GM18505 (cell line): ENCODE measurements around the gene ANKRD23.
"Not testable (repeated sequence)": the region's sequence is repeated elsewhere in the genome, so short reads cannot be mapped to it uniquely, and the experiment has no call there.

Experiments
- ATAC-seq: cut with Tn5 transposase; IDR thresholded peaks from one replicate; pipeline ENCODE4 v1.9.1; 2021; ENCODE audit not compliant: unreplicated experiment
- POLR2A ChIP-seq: IDR thresholded peaks from 4 replicates; pipeline ENCODE4 v1.6.1; 2011; ENCODE audit warnings: borderline replicate concordance; ENCODE audit not compliant: insufficient read depth, insufficient read length; ENCODE audit errors: extremely low read depth

The ANKRD23 gene

DNA sequence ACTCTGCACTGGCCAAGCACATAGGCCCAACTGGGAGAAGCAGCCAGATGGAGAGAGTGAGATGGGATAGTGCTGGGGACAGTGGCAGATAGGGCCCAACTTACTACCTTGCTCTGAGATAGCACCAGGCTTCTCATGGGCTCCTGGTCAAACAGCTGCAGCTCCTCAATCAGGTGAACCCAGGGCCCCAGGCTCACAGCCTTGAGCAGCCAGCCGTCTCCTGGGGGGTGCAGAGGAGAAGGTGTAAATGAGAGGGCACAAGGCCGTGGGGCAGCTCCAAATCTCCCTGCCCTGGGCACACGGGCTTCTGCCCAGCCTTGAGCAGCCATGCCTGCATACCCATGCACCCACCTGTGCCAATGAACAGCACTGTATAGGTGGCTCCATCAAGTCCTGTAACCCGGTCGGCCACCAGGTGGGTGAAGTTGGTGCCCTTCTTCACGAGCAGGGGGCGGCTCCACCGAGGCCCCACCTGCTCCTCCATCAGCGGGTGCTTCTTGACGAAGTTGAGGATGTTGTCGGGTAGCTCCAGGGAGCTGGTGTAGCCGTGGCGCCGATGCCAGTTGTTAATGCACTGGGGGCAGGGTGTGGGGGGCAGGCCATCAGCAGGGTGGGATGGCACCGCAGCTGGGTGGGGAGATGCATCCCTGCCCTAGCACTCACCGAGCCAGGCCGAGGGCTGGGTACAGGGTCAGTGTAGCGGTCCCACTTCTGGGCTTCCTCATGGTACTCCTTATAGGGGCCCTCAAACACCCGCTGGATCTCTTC, 19.9 kb upstream of the ANKRD23 start:
- no peak for ATAC-seq
- TF ChIP-seq POLR2A: no peak

DNA sequence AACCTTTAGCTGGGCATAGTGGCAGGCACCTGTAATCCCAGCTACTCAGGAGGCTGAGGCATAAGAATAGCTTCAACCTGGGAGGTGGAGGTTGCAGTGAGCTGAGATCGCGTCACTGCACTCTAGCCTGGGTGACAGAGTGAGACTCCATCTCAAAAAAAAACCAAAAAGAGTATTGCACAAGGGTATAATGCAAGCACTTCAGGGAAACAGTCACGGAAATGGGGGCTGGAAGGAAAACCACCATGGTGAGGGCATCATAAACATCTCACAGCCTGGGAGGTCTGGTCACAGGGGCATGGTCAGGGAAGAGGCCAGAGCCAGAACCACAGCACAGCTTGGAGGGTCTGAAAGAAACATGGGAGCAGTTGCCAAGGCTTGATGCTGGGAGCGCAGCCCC, 19.2 kb upstream of the ANKRD23 start:
- not testable (repeated sequence) for ATAC-seq

DNA sequence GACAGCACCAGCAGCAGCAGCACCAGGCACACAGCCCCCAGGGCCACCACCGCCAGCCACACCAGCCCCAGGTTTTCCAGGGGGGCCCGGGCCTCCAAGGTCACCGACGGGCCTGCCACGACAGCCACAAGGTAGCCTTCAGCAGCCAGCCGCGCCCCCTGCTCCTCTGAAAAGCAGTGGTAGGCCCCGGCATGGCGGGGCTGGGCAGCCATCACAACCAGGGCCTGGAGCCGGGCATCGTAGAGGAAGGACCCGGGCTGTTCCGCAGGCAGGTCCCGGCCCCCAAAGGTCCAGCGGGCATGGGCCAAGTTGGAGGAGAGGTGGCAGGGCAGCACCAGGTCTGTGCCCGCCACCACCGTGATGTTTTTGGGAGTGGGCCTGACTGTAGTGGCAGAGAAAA, 17.3 kb upstream of the ANKRD23 start:
- TF ChIP-seq POLR2A: no peak
- no peak for ATAC-seq

DNA sequence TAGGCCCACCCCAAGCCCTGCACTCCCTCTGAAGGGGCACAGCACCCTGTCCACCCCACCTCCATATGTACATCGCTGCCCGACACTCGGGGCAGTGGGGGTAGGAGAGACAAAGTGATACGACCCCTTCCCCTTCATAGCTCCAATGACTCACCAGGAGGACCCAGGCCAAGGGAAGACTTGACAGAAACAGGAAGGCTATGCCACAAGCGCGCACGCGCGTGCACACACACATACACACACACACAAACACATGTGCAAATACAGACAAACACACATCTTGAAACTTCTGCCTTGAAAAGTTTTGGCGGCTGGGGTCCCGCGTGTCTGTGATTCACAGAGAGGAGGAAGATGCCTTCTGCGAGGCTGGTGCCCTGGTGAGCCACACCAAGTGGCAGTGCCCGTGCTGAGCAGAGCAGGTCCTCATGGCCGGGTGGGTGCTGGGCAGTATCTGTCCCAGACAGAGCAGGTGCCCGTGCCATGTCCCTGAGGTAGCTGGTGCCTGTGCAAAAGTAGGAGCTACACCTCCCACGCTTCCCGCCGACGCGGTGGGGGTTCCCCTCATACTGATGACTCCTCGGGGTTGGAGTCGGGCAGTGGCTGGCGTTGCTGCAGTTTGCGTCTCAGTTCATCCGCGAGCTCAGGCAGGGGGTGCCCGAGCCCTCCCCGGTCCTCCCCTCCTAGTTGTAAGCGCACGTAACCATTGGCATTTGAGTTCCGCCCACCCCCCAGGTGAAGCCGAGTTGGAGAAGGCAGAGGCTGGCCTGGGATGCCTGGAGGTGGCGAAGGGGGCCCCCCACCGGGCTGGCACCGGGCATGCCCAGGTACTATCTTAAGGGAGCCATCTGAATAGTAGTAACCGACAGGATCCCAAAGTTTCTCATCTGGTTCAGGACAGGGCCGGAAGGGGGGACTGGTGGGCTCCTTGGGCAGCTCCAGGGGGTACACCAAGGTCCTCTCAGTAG, 16.5 kb upstream of the ANKRD23 start:
- ATAC-seq: no peak

DNA sequence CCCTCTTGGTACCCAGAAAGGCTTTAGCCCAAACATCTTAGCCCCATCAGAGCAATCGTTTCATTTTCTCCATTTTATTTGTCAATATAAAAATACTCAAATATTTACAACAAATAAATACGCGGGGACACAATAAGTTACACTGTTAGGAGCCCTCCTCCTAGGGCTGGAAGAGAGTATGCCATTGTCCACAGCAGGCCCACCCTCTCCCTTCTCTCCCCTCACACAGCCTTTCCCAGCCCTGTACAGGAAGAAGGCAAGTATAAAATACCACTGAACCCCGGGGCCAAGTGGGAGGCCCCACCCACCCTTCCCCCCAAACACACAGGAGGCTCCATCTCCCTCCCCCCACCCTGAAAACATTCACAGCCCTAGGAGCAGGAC, 15.9 kb upstream of the ANKRD23 start:
- no peak for ATAC-seq
- TF ChIP-seq POLR2A: no peak

More for the DNA sequence above, 16.5 kb upstream of the ANKRD23 start:
- no peak for TF ChIP-seq POLR2A

DNA sequence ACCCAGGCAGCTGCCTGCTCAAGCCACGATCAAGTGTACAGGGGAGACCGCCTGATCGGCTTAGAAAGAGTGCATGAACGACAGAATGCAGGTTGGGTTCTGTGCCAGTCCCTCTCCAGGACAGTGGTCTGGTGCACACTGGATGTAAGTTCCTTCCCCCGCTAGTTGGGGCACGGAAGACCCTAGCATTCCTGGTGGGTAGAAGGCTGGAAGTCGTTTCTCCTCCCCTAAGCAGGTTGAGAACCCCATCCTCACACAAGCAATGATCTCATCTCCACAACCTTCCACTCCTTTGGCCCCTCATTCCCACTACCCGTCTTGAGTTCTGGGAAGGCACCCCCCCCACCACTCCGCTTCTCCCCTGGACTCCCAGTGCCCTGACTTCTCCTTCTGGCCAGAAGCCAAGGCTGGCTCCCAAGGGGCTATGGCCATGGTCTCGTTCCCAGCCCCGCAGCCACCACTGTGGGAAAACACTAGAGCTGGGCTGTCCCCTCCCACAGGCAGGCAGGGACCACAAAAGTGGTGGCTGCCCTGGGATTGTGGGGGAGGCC, 15.4 kb upstream of the ANKRD23 start:
- no peak for ATAC-seq
- TF ChIP-seq POLR2A: no peak

DNA sequence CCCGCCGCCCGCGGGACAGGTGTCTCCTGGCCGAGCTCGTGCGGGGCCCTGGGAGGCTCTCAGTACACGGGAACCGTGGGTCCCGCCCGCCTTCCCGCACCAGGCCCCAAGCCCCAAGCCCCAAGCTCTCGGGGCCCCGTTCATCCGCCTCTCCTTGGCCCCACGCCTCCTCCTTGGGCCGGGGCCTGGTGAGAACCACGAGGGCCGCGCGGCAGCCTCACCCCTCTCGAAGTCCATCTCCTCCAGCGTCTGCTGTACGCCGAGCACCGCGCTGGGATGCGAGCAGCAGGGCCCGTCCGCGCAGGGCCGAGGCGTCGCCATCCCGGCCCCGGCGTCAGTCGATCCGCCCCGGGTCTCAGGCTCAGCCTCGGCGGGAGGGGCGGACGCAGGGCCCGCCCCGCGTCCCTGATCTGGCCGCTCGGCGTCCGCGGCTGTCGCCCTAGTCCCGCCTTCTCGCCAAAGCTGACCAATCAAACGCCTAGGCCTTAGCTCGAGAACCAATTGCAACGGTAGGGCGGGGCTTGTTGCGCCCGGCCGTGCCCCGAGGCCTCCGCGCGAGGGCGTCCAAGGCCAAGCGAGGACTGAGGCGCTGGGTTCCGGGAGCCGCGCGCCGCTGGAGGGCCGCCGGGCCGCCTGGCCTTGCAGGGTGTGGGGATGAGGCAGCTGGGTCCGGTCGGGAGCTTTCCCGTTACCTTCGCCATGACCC, 14.0 kb upstream of the ANKRD23 start, which contains the start of gene ANKRD39:
Gene ANKRD39, minus strand, starts transcription at position 350 of the 706 bp plus-strand sequence. Its CDS starts 29 bp downstream, at position 321.
- peak; percentile 94 for ATAC-seq
- peak; percentile 88 for TF ChIP-seq POLR2A

DNA sequence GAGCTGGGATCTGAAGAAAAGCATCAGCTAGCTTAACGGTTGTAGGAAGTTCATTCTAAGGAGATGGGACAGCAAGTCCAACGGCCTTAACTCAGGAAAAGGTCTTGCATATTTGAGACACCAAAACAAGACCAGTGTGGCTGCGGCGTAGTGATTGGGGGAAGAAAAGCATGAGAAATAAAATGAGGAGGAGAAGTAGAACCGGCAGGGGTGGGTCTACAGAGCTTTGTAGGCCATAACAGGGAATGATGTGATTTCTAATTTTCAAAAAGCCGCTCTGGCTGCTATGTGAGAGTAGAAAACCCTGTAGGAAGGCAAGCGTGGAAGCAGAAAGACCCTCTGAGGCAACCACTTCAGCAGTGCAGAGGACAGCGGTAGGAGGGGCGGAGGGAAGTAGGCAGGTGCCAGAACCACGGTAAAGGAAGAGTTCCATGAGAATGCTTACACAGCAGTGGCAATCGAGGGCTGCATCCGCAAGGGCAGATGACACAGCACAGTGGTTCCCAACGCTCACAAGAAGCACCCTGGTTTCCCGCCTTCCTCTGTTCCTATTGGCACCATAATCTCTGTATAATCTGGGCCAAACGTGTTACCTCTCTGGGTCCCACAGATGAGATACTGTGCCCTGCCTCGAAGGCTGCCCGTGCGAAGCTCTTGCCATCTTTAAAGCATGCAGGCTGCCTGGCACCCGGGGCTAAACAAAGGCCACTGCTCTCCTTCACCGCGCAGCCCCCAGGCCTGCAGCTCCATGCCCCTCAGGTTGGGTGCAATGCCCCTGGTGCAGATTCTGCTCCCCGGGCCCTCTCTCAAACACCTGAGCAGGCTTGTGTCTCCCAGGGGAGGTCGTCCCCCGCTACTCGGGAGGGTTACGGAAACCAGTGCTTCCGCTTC, 13.2 kb upstream of the ANKRD23 start:
- no peak for ATAC-seq
- TF ChIP-seq POLR2A: no peak

DNA sequence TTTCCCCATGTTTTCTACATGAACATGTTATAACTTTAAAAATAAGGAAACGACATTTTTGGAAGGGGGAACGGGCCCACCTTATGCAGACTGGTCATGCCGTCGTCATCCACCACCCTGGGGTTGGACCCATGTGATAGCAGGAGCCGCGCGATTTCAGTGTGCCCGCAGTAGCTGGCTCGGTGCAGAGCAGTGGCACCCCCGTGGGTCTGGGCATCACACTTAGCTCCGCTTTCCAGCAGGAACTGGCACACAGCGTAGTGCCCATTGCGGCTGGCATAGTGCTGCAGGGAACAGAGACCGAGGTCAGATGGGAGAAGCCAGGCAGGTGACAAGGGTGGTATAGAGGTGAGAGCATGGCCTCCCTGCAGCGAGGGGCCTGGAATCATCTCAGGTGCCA, 9.5 kb upstream of the ANKRD23 start:
- ATAC-seq: no peak
- TF ChIP-seq POLR2A: no peak

DNA sequence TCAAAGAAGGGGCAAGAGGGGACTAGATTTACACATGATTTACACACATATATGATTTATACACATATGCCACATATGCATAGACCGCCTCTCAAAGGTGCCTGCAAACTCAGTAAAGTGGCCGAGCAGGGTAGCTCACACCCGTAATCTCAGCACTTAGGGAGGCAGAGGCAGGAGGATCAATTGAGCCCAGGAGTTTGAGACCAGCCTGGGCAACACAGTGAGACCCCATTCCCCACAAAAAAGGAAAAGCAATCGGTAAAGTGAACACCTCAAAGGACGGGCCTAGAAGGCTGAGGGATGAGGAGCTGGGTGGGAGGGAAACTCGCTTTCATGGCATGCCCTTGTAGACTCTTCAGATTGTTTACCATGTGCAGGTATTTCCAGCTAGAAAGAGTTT, 8.8 kb upstream of the ANKRD23 start:
- no peak for ATAC-seq
- TF ChIP-seq POLR2A: no peak

DNA sequence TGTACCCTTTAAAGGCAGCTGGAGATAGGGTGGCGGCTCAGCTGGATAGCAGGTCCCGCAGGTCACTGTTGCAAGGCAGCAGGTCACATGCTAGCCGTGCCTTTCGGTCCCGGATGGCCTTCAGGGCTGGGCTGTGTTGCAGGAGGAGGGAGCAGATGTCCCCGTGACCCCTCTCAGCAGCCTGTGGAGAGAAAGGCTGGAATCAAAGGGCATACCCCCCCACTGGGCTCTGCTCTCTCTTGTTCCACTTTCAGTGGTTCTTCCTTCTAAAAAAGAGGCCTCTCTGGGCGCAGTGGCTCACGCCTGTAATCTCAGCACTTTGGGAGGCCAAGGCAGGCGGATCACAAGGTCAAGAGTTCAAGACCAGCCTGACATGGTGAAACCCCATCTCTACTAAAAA, 4.4 kb upstream of the ANKRD23 start:
- no peak for TF ChIP-seq POLR2A
- no peak for ATAC-seq

DNA sequence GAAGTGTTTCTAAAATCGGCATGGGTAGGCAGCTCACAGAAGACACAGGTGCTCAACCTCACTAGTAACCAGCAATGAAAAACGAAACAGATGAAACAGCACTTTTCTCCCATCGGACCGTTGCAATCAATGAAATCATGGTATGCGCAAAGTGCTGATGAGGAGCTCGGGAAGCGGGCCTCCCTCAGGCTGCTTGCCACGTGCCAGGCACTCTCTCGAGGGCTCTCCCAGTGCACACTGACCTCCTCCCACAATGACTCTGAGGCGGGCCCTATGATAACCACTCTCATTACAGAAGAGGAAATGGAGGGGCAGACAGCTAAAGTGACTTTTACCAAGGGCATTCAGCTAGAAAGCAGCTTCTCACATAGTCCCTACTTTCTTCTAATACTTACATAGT, 3.8 kb upstream of the ANKRD23 start:
- TF ChIP-seq POLR2A: no peak
- ATAC-seq: no peak
